Upper lobe of left lung (tissue), 6 donors: ENCODE results near the gene EPHA4. TPM values are rescaled to one million over a fixed set of nuclear protein-coding genes. Genes with fewer than 3 reads are reported as not detected.

Source experiments
- ATAC-seq, 2 donors: fragments of 200-7000 bp; cut with Tn5 transposase; one replicate each; pipeline ENCODE4 v1.9.1; 2022; ENCODE audit warnings: mild to moderate bottlenecking in 2 of 2, moderate library complexity in 2 of 2; ENCODE audit not compliant: low FRiP score in 2 of 2
- DNase-seq, 2 donors: peaks; one replicate each; pipeline ENCODE4 v3.0.0-alpha.2; 2019 to 2020
- H3K27ac ChIP-seq, 4 donors: fragments of 200-600 bp; sonication (generic); one replicate each; pipeline ENCODE4 v1.5.1; 2016 to 2019
- H3K27me3 ChIP-seq, 4 donors: fragments of 200-600 bp; sonication (generic); one replicate each; pipeline ENCODE4 v1.5.1; 2017 to 2019
- H3K36me3 ChIP-seq, 4 donors: fragments of 200-600 bp; sonication (generic); one replicate each; pipeline ENCODE4 v1.5.1; 2016 to 2019
- H3K4me1 ChIP-seq, 4 donors: fragments of 200-600 bp; sonication (generic); one replicate each; pipeline ENCODE4 v1.5.1; 2018 to 2019
- H3K4me3 ChIP-seq, 4 donors: fragments of 200-600 bp; sonication (generic); one replicate each; pipeline ENCODE4 v1.5.1; 2017 to 2019; ENCODE audit warnings: mild to moderate bottlenecking in 2 of 4, moderate library complexity in 1 of 4
- H3K9me3 ChIP-seq, 4 donors: fragments of 200-600 bp; sonication (generic); one replicate each; pipeline ENCODE4 v1.5.1; 2018 to 2019
- EP300 ChIP-seq, 4 donors: sonication (generic); formaldehyde crosslinking; IDR thresholded peaks; one replicate each; pipeline ENCODE4 v1.5.1; 2017; ENCODE audit warnings: antibody characterized with exemption in 4 of 4, control low read depth in 2 of 4
- POLR2A ChIP-seq, 4 donors: fragments of 450-650 bp; IDR thresholded peaks; one replicate each; pipeline ENCODE4 v1.5.1; 2016 to 2017; ENCODE audit warnings: antibody characterized with exemption in 4 of 4, mild to moderate bottlenecking in 2 of 4
- POLR2AphosphoS5 ChIP-seq, 2 donors: sonication (generic); formaldehyde crosslinking; IDR thresholded peaks; one replicate each; pipeline ENCODE4 v1.5.1; 2017; ENCODE audit warnings: antibody characterized with exemption in 2 of 2
- WGBS, 2 donors: methylation state at CpG; one replicate each; pipeline ENCODE4 v1.1.5; 2017 to 2018; 5-methylcytosine and 5-hydroxymethylcytosine counted together
- total RNA-seq, 6 donors: library from RNA; depleted of rRNA in 4 of 6; stranded (reverse); fragments of >200 nt in 4 of 6; gene quantifications; one replicate each; pipeline versions ENCODE4 v1.1.0 to v1.2.1, GENCODE V29; 2016 to 2021
- TF ChIP-seq, protein P1 (sequence below), 6 experiments: fragments of 450-650 bp in 4 of 6; fragments of 200-600 bp in 2 of 6; sonication (generic) in 2 of 6; IDR thresholded peaks; one replicate each; pipeline ENCODE4 v1.5.1; 2016 to 2019; ENCODE audit warnings: antibody characterized with exemption in 6 of 6
- donor health status: DM: no; HTN: no; CAD: no; lungs with moderate emphysema.
- donor health status: DM: no; HTN: yes; CAD: no; lungs with severe emphysema.

The EPHA4 gene
- total RNA-seq, 6 donors from 2014 or later: 9.5 to 33.5 (median 22.3) TPM

DNA sequence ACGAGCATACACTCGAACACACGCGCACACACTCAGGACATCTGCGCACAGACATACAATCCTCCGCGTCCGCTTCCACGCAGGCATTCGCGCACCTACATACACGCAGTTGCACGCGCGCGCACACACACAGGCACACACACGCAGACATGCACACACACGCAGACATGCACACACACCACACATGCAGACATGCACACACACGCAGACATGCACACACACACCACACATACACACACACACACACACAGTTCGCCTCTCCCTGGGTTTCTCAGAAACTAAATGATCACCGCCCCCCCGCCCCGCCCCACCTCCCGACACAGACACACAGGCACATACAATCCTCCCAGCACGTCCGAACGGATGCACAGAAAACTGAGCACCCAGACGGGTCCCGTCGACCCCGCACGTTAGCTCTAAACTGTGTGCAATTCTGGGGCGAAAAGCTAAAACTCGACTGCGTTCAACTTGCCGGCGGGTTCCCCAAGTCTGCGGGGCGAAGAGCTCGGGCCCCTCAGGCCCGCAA, 1.0 kb downstream of the EPHA4 start:
- Histone ChIP-seq H3K4me1 (peaks cover 14 to 42% (median 20%) of the 10 kb centered on the region in 4 donors), H3K36me3 (no peaks in the 10 kb centered on the region), H3K27ac (peak overlapping the region; percentile 74 to 86 (median 80)), H3K9me3 (no peaks in the 10 kb centered on the region), H3K4me3 (peak overlapping the region; percentile 56 to 78 (median 62)), H3K27me3 (peaks cover 0 to 9% (median 2%) of the 10 kb centered on the region in 4 donors)
- TF ChIP-seq POLR2AphosphoS5 (IDR thresholded peaks at IDR 0.05) (no peak), EP300 (IDR thresholded peaks at IDR 0.05) (no peak), POLR2A (IDR thresholded peaks at IDR 0.05) (no peak)
- TF ChIP-seq, protein P1, sequence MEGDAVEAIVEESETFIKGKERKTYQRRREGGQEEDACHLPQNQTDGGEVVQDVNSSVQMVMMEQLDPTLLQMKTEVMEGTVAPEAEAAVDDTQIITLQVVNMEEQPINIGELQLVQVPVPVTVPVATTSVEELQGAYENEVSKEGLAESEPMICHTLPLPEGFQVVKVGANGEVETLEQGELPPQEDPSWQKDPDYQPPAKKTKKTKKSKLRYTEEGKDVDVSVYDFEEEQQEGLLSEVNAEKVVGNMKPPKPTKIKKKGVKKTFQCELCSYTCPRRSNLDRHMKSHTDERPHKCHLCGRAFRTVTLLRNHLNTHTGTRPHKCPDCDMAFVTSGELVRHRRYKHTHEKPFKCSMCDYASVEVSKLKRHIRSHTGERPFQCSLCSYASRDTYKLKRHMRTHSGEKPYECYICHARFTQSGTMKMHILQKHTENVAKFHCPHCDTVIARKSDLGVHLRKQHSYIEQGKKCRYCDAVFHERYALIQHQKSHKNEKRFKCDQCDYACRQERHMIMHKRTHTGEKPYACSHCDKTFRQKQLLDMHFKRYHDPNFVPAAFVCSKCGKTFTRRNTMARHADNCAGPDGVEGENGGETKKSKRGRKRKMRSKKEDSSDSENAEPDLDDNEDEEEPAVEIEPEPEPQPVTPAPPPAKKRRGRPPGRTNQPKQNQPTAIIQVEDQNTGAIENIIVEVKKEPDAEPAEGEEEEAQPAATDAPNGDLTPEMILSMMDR (IDR thresholded peaks at IDR 0.05): no peak
- no peak for ATAC-seq
- 4 to 5% methylated on average over 17 to 39 of the region's 41 CpGs for WGBS, 2 donors
- DNase-seq: peak in 1 of 2 donors; percentile 64

DNA sequence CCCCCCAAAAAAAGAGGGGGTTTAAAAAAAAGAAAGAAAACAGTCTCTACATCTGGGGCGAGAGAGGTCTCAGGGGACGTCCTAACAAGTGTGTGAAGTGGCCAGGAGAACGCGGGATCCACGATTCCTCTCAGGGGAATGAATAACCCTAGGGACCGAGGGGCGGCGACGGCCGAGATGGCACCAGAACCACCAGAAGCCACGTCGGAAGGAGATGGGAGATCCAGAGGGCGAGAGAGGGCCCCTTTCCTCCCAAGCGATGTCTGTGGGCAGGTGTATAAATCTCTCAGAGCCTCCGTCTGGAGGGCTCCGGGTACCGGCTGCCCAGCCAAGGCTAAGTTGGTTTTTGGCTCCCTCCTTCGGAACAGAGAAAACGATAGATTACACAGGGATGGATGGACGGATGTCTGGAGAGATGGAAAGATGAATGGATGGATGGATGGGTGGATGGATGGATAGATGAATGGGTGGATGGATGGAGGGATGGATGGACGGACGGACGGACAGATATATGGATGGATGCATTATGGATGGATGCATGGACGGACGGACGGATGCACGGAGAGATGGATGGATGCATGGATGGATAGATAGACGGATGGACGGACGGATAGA, 1.7 kb downstream of the EPHA4 start:
- H3K9me3 ChIP-seq: no peaks in the 10 kb centered on the region
- H3K4me3 ChIP-seq: peak overlapping the region; percentile 22 to 78 (median 58)
- H3K27ac ChIP-seq: no peak overlapping the region
- peaks cover 0 to 9% (median 2%) of the 10 kb centered on the region in 4 donors for H3K27me3 ChIP-seq
- no peaks in the 10 kb centered on the region for H3K36me3 ChIP-seq
- no peak for ATAC-seq
- no peak for TF ChIP-seq POLR2A (IDR thresholded peaks at IDR 0.05)
- no peak for TF ChIP-seq POLR2AphosphoS5 (IDR thresholded peaks at IDR 0.05)
- TF ChIP-seq EP300 (IDR thresholded peaks at IDR 0.05): no peak
- TF ChIP-seq, protein P1 (IDR thresholded peaks at IDR 0.05): no peak
- peak in 1 of 2 donors; percentile 36 for DNase-seq
- 5 to 7% methylated on average over 29 to 30 of the region's 30 CpGs for WGBS, 2 donors
- peaks cover 14 to 42% (median 20%) of the 10 kb centered on the region in 4 donors for H3K4me1 ChIP-seq

DNA sequence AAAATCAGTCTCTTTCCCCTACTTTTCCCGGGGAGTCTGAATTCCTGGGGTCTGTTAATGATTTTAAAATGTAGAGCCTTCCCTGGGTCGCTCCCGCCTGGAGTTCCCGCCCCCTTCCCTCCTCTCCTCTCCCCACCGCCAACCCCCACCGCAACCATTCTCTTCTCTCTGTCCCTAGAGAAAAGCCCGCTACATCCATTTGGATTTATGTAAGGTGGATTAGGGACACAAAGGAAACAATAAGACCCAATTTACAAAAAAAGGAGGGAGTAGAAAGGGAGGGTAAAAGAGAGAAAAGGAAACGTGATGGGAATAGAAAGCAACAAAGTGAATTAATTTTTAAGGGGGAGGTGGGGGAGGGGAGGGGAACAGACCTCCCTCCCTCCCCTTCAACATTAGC, 2.2 kb downstream of the EPHA4 start:
- H3K36me3 ChIP-seq: no peaks in the 10 kb centered on the region
- H3K9me3 ChIP-seq: no peaks in the 10 kb centered on the region
- no peak overlapping the region for H3K27ac ChIP-seq
- peak overlapping the region in 2 of 4 donors; percentile 59 to 78 for H3K4me3 ChIP-seq
- DNase-seq (no peak), ATAC-seq (no peak)
- 38 to 43% methylated on average over 8 of the region's 8 CpGs for WGBS, 2 donors
- TF ChIP-seq, protein P1 (IDR thresholded peaks at IDR 0.05): no peak
- TF ChIP-seq POLR2A (IDR thresholded peaks at IDR 0.05): no peak
- no peak for TF ChIP-seq POLR2AphosphoS5 (IDR thresholded peaks at IDR 0.05)
- no peak for TF ChIP-seq EP300 (IDR thresholded peaks at IDR 0.05)
- peaks cover 0 to 9% (median 2%) of the 10 kb centered on the region in 4 donors for H3K27me3 ChIP-seq
- peaks cover 14 to 42% (median 20%) of the 10 kb centered on the region in 4 donors for H3K4me1 ChIP-seq

DNA sequence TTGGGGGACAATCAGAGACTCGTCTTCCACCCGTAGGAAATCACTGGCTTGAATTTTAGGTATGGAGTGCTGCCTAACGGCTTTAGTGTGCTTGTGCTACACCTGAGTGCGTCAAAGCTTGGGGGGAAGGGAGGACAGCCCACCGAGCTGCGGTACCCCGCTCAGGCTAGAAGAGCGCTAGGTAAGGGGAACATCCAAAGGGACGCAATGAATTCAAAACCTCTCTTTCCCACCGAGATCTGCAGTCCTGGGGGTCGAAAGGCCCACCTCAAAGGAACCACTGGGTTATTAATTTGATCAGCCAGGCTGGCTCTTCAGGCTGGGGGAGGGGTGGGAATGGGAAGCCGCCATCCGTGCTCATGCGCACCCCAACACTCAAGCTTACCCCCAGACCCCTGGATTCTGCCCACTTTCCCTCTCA, 2.7 kb downstream of the EPHA4 start:
- TF ChIP-seq, protein P1 (IDR thresholded peaks at IDR 0.05): no peak
- TF ChIP-seq POLR2A (IDR thresholded peaks at IDR 0.05): no peak
- TF ChIP-seq EP300 (IDR thresholded peaks at IDR 0.05): no peak
- no peak for TF ChIP-seq POLR2AphosphoS5 (IDR thresholded peaks at IDR 0.05)
- H3K9me3 ChIP-seq: no peaks in the 10 kb centered on the region
- 64 to 79% methylated on average over 14 of the region's 14 CpGs for WGBS, 2 donors
- peaks cover 14 to 39% (median 20%) of the 10 kb centered on the region in 4 donors for H3K4me1 ChIP-seq
- H3K27me3 ChIP-seq: peaks cover 0 to 9% (median 2%) of the 10 kb centered on the region in 4 donors
- ATAC-seq (no peak), DNase-seq (no peak)
- H3K36me3 ChIP-seq: no peaks in the 10 kb centered on the region
- H3K4me3 ChIP-seq: peak overlapping the region in 1 of 4 donors; percentile 78
- H3K27ac ChIP-seq: no peak overlapping the region
